Naive thymus-derived CD4-positive, alpha-beta T cell (primary cell): Measurements from ENCODE around the gene NKX3-2. TPM values are rescaled to one million over a fixed set of nuclear protein-coding genes. Genes with fewer than 3 reads are reported as not detected.

ENCODE experiments used
- ATAC-seq: fragments of 150-1000 bp; cut with Tn5 transposase; 2 replicates; pipeline ENCODE4 v1.10.0; 2021; ENCODE audit warnings: mild to moderate bottlenecking, moderate library complexity
- CTCF ChIA-PET: fragments of 350-600 bp; sonication (Branson Sonifier 250); formaldehyde crosslinking; loops from one replicate; lab custom pipeline; 2021; ENCODE audit warnings: antibody characterized with exemption; lab: Charles Lee
- POLR2A ChIA-PET: fragments of 350-600 bp; sonication (Branson Sonifier 250); formaldehyde crosslinking; loops from one replicate; lab custom pipeline; 2021; ENCODE audit warnings: antibody characterized with exemption, inconsistent platforms; lab: Charles Lee
- DNase-seq, 9 donors: peaks; one replicate each; pipeline versions ENCODE4 v3.0.0 to v3.0.0-alpha.2; 2020 to 2022; ENCODE audit warnings: mixed read lengths in 1 of 9
- H3K27ac ChIP-seq: one replicate; pipeline ENCODE4 v1.7.0; 2013; ENCODE audit warnings: mild to moderate bottlenecking, low read depth, low read length, moderate library complexity
- H3K27me3 ChIP-seq, 2 donors: one replicate each; pipeline ENCODE4 v1.7.0; 2013; ENCODE audit warnings: low read length in 2 of 2, mild to moderate bottlenecking in 2 of 2, moderate library complexity in 2 of 2; ENCODE audit not compliant: control insufficient read depth in 2 of 2, insufficient read depth in 2 of 2
- H3K36me3 ChIP-seq, 3 experiments: 1 replicate in 2 of 3; 2 replicates in 1 of 3; pipeline ENCODE4 v1.7.0; 2013; ENCODE audit warnings: low read length in 3 of 3, mild to moderate bottlenecking in 3 of 3, moderate library complexity in 1 of 3; ENCODE audit not compliant: insufficient read depth in 3 of 3, control insufficient read depth in 2 of 3
- H3K4me1 ChIP-seq, 2 donors: one replicate each; pipeline ENCODE4 v1.7.0; 2013; ENCODE audit warnings: low read length in 2 of 2, mild to moderate bottlenecking in 2 of 2, moderate library complexity in 1 of 2; ENCODE audit not compliant: control insufficient read depth in 2 of 2, insufficient read depth in 2 of 2
- H3K4me3 ChIP-seq: 2 replicates; pipeline ENCODE4 v1.7.0; 2013; ENCODE audit warnings: mild to moderate bottlenecking, low read length
- H3K9me3 ChIP-seq, 3 experiments: 1 replicate in 2 of 3; 2 replicates in 1 of 3; pipeline ENCODE4 v1.7.0; 2013; ENCODE audit warnings: low read length in 3 of 3; ENCODE audit not compliant: control insufficient read depth in 2 of 3
- H3K27ac Mint-ChIP-seq, 9 donors: one replicate each; pipeline ENCODE4 v1.8.0; 2020 to 2022; ENCODE audit warnings: mixed read lengths in 9 of 9, mild to moderate bottlenecking in 8 of 9, moderate library complexity in 5 of 9, inconsistent platforms in 2 of 9
- H3K27me3 Mint-ChIP-seq, 5 donors: one replicate each; pipeline ENCODE4 v1.8.0; 2021 to 2022; ENCODE audit warnings: mixed read lengths in 5 of 5, mild to moderate bottlenecking in 1 of 5
- H3K36me3 Mint-ChIP-seq, 5 donors: one replicate each; pipeline ENCODE4 v1.8.0; 2020 to 2022; ENCODE audit warnings: mixed read lengths in 5 of 5, mild to moderate bottlenecking in 3 of 5, inconsistent platforms in 1 of 5
- H3K4me1 Mint-ChIP-seq, 7 donors: one replicate each; pipeline ENCODE4 v1.8.0; 2020 to 2022; ENCODE audit warnings: mixed read lengths in 7 of 7, mild to moderate bottlenecking in 3 of 7, inconsistent platforms in 1 of 7
- H3K4me3 Mint-ChIP-seq, 10 donors: one replicate each; pipeline ENCODE4 v1.8.0; 2020 to 2022; ENCODE audit warnings: mild to moderate bottlenecking in 10 of 10, mixed read lengths in 10 of 10, moderate library complexity in 6 of 10, inconsistent platforms in 2 of 10
- H3K9me3 Mint-ChIP-seq, 11 donors: one replicate each; pipeline ENCODE4 v1.8.0; 2020 to 2022; ENCODE audit warnings: mixed read lengths in 11 of 11, mild to moderate bottlenecking in 4 of 11, inconsistent platforms in 1 of 11, moderate library complexity in 1 of 11
- intact Hi-C, 2 donors: fragments of 100-400 bp; cut with micrococcal nuclease; formaldehyde crosslinking; loops; one replicate each; pipeline ENCODE4 v1.15.1; 2023
- polyA plus RNA-seq, 2 donors: library from polyadenylated mRNA; unstranded; fragments of 300-500 nt; fragmentation: Illumina TruSeq; gene quantifications; one replicate each; pipeline ENCODE4 v1.2.3, GENCODE V29; 2021
- total RNA-seq, 6 experiments: library from RNA in 5 of 6; stranded (reverse) in 5 of 6; gene quantifications; 1 replicate in 5 of 6; 2 replicates in 1 of 6; pipeline ENCODE4 v1.2.3 and lab custom pipeline; 2021 to 2026

The NKX3-2 gene
- total and polyA plus RNA-seq, 7 experiments from 2014 or later = not detected

GRCh38 chr4:13546941-13547484 is 2.7 kb upstream of the NKX3-2 start:
- Histone ChIP-seq H3K4me3 (peak overlapping the region; percentile 48), H3K4me1 (peaks cover 13 to 23% of the 10 kb centered on the region in 2 donors), H3K9me3 (no peaks in the 10 kb centered on the region), H3K27me3 (peaks cover 27 to 38% of the 10 kb centered on the region in 2 donors), H3K36me3 (no peaks in the 10 kb centered on the region), H3K27ac (no peak overlapping the region)
- CTCF ChIA-PET = no interaction called here
- POLR2A ChIA-PET = no interaction called here
- DNase-seq = no peak
- Mint-ChIP-seq H3K27ac (peak overlapping the region in 6 of 9 donors; percentile 2 to 85 (median 30)), H3K4me1 (peaks cover 24 to 46% (median 39%) of the 10 kb centered on the region in 7 donors), H3K27me3 (peaks cover 66 to 78% (median 69%) of the 10 kb centered on the region in 5 donors), H3K36me3 (peaks cover 0 to 9% (median 0%) of the 10 kb centered on the region in 5 donors), H3K9me3 (peaks cover 0 to 45% (median 5%) of the 10 kb centered on the region in 11 donors), H3K4me3 (peak overlapping the region; percentile 33 to 87 (median 82))
- ATAC-seq = no peak
- intact Hi-C loops = loop anchor here (1.0 to 5.0 kb wide), 4 partner anchors 18 to 1780 kb away; partner anchors contain the start of gene RAB28 (in 1 of the 2)

- Histone ChIP-seq H3K27ac (no peak overlapping the region), H3K4me3 (peak overlapping the region; percentile 48), H3K4me1 (peaks cover 13 to 27% of the 10 kb centered on the region in 2 donors), H3K36me3 (no peaks in the 10 kb centered on the region), H3K9me3 (no peaks in the 10 kb centered on the region), H3K27me3 (peaks cover 27 to 39% of the 10 kb centered on the region in 2 donors)
- peaks cover 0 to 38% (median 4%) of the 10 kb centered on the region in 11 donors for H3K9me3 Mint-ChIP-seq
- H3K4me1 Mint-ChIP-seq = peaks cover 24 to 53% (median 41%) of the 10 kb centered on the region in 7 donors
- intact Hi-C loops = loop anchor here (2.0 to 5.0 kb wide), 3 partner anchors 18 to 1779 kb away; no protein-coding TSS in a partner anchor
- peak overlapping the region; percentile 33 to 87 (median 82) for H3K4me3 Mint-ChIP-seq
- peaks cover 61 to 79% (median 67%) of the 10 kb centered on the region in 5 donors for H3K27me3 Mint-ChIP-seq
- peak overlapping the region in 5 of 9 donors; percentile 2 to 63 (median 38) for H3K27ac Mint-ChIP-seq
- H3K36me3 Mint-ChIP-seq = peaks cover 0 to 9% (median 0%) of the 10 kb centered on the region in 5 donors
- DNase-seq (no peak), ATAC-seq (no peak)
- ChIA-PET CTCF (no interaction called here), POLR2A (no interaction called here)
These were observed 2.0 kb upstream of the NKX3-2 start for GRCh38 chr4:13546142-13546940.

GRCh38 chr4:13545394-13545808 is 1.1 kb upstream of the NKX3-2 start:
- no peaks in the 10 kb centered on the region for H3K9me3 ChIP-seq

GRCh38 chr4:13544606-13545393 is 492 bp upstream of the NKX3-2 start:
- intact Hi-C loops = loop anchor here in 1 of 2 donors (1.0 to 5.0 kb wide), 2 partner anchors 7 to 1777 kb away; no protein-coding TSS in a partner anchor
- Histone ChIP-seq H3K4me1 (peaks cover 13 to 35% of the 10 kb centered on the region in 2 donors), H3K9me3 (no peaks in the 10 kb centered on the region), H3K27ac (no peak overlapping the region), H3K27me3 (peaks cover 27 to 53% of the 10 kb centered on the region in 2 donors), H3K4me3 (peak overlapping the region; percentile 46), H3K36me3 (no peaks in the 10 kb centered on the region)
- H3K4me3 Mint-ChIP-seq = peak overlapping the region; percentile 66 to 87 (median 83)
- peak; percentile 45 for ATAC-seq
- peaks cover 27 to 66% (median 52%) of the 10 kb centered on the region in 7 donors for H3K4me1 Mint-ChIP-seq
- H3K27ac Mint-ChIP-seq = peak overlapping the region in 2 of 9 donors; percentile 48 to 80
- POLR2A ChIA-PET = no interaction called here
- CTCF ChIA-PET = no interaction called here
- peak in 2 of 9 donors; percentile 30 to 50 for DNase-seq
- peaks cover 64 to 80% (median 67%) of the 10 kb centered on the region in 5 donors for H3K27me3 Mint-ChIP-seq
- H3K36me3 Mint-ChIP-seq = peaks cover 0 to 11% (median 0%) of the 10 kb centered on the region in 5 donors
- H3K9me3 Mint-ChIP-seq = peaks cover 0 to 35% (median 5%) of the 10 kb centered on the region in 11 donors

More at GRCh38 chr4:13545394-13545808, 1.1 kb upstream of the NKX3-2 start:
- Mint-ChIP-seq H3K4me3 (peak overlapping the region; percentile 66 to 87 (median 83)), H3K27me3 (peaks cover 61 to 80% (median 67%) of the 10 kb centered on the region in 5 donors), H3K9me3 (peaks cover 0 to 34% (median 5%) of the 10 kb centered on the region in 11 donors), H3K27ac (peak overlapping the region in 2 of 9 donors; percentile 48 to 80), H3K36me3 (peaks cover 0 to 11% (median 0%) of the 10 kb centered on the region in 5 donors), H3K4me1 (peaks cover 27 to 61% (median 48%) of the 10 kb centered on the region in 7 donors)
- CTCF ChIA-PET = no interaction called here
- intact Hi-C loops = loop anchor here in 1 of 2 donors (1.0 to 5.0 kb wide), 2 partner anchors 8 to 1778 kb away; no protein-coding TSS in a partner anchor
- Histone ChIP-seq H3K36me3 (no peaks in the 10 kb centered on the region), H3K27ac (no peak overlapping the region), H3K4me3 (peak overlapping the region; percentile 46), H3K4me1 (peaks cover 13 to 29% of the 10 kb centered on the region in 2 donors), H3K27me3 (peaks cover 27 to 47% of the 10 kb centered on the region in 2 donors)
- POLR2A ChIA-PET = no interaction called here
- no peak for ATAC-seq
- DNase-seq = no peak

GRCh38 chr4:13543032-13543838 is 1.1 kb downstream of the NKX3-2 start:
- Histone ChIP-seq H3K4me1 (peaks cover 13 to 38% of the 10 kb centered on the region in 2 donors), H3K27ac (no peak overlapping the region), H3K9me3 (peaks cover 0 to 5% (median 0%) of the 10 kb centered on the region in 3 experiments), H3K27me3 (peaks cover 28 to 62% of the 10 kb centered on the region in 2 donors), H3K36me3 (no peaks in the 10 kb centered on the region), H3K4me3 (no peak overlapping the region)
- ChIA-PET POLR2A (no interaction called here), CTCF (no interaction called here)
- H3K9me3 Mint-ChIP-seq = peaks cover 0 to 36% (median 6%) of the 10 kb centered on the region in 11 donors
- no peak for DNase-seq
- H3K4me1 Mint-ChIP-seq = peaks cover 26 to 71% (median 55%) of the 10 kb centered on the region in 7 donors
- intact Hi-C loops = no loop called here
- peaks cover 67 to 82% (median 69%) of the 10 kb centered on the region in 5 donors for H3K27me3 Mint-ChIP-seq
- H3K4me3 Mint-ChIP-seq = peak overlapping the region; percentile 28 to 87 (median 62)
- ATAC-seq = no peak
- H3K36me3 Mint-ChIP-seq = peaks cover 0 to 11% (median 0%) of the 10 kb centered on the region in 5 donors
- H3K27ac Mint-ChIP-seq = peak overlapping the region in 1 of 9 donors; percentile 76
